ENCODE results near the gene CERS2.
A peak's percentile ranks its signal among the peaks of the same experiment; 100 is the strongest.
"Not testable (repeated sequence)": the region's sequence is repeated elsewhere in the genome, so short reads cannot be mapped to it uniquely, and the experiment has no call there.

CERS2 gene

GRCh38 chr1:150968491-150968890, 6.1 kb downstream of the CERS2 start:
- no peak for DNase-seq

DNA sequence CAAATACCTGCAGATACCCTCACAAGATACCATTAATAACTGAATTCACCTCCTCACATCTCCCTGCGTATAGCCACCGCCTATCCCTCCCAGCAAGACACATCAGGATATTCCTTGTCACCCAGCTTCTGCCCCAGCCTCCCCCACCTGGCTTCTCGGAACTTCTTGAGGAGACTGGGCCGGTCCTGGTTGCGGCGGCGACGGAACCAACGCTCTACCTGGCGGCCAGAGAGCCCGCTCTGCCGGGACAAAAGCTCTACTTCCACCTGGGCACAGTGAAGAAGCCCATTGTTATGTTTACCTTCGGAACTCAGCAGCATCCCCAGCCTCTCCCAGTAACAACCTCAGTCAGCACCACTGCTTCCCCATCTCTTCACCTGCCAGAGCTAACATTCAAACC, 6.7 kb downstream of the CERS2 start:
- DNase-seq, result no peak

GRCh38 chr1:150966011-150966410, 8.6 kb downstream of the CERS2 start:
- no peak for DNase-seq

GRCh38 chr1:150965605-150966004, 9.0 kb downstream of the CERS2 start:
- no peak for DNase-seq

DNA sequence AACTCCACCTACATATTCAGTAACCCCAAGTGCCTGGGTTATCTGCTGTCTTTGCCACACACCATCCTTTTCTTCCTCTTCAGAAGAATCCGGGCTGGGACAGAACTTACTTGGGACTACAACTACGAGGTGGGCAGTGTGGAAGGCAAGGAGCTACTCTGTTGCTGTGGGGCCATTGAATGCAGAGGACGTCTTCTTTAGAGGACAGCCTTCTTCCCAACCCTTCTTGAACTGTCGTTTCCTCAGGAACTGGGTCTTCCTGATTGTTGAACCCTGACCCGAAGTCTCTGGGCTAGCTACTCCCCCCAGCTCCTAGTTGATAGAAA, 10.5 kb downstream of the CERS2 start:
- DNase-seq, result no peak

DNA sequence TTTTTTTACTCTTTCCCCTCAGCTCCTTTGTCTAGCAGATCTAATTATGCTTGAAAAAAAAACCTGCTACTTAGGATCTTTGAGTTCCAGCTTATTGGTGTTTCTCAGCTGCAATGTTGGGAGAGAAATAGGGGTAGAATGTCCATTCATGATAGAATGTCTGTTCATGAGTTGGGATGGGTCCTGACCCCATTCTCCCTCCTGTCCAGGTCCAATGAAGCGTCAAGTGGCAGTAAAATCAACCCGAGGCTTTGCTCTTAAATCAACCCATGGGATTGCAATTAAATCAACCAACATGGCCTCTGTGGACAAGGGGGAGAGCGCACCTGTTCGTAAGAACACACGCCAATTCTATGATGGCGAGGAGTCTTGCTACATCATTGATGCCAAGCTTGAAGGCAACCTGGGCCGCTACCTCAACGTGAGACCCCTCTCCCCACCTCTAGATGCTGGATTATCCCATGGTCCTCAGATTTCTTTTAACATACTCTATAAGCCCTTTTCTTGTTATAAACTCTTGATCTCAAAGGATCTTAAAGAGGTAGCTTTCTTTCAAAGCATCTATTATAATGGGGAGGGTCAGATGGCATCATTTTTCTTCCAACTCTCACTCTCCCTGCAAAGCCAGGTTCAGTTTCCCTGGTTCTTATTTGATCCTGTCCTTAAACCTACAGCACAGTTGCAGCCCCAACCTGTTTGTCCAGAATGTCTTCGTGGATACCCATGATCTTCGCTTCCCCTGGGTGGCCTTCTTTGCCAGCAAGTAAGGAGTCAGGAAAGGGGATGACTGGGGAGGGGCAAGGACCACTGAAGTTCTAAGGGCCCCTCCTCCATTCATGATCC, 11.1 kb downstream of the CERS2 start:
- no peak for DNase-seq

DNA sequence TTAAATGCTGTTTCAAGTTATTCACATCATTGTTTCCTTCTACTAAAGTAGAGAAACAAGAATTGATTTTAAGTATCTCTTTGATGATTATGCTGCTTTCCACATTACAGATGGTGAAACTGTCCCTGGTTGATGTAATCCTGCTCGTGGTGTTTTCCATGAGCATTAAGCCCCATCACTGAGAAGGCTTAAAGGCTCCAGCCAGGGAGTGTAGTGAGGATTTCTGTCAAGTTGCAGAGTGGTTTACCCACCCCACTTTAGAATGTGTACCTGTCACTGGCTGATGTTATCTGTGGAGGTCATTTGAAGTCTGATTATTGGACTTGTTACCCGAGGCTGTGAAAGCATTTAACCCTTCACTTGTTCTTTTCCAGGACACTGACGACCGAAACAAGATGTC, 12.9 kb downstream of the CERS2 start:
- no peak for DNase-seq

- no peak for DNase-seq
These were observed 14.0 kb downstream of the CERS2 start for GRCh38 chr1:150960646-150961045.

GRCh38 chr1:150957666-150958065, 17.0 kb downstream of the CERS2 start:
- no peak for DNase-seq

DNA sequence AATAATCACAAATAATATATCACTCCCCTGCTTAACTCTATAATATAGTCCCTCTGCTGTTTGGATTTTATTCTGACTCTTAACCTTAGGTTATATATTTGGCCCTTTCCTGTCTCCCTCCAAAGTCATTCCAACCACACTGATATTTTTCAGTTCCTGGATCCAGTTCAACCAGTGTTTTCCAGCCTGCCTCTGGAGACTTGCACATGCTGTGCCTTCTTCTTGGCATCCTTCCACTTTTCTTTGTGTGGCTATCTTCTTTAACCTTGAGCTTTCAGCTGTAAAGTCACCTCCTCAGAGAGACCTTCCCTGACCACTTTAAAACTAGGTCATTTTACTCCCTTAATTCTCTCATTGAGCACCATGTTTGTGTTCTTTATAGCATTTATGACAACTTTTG, 19.4 kb downstream of the CERS2 start:
- DNase-seq, result no peak

- DNase-seq, result no peak
These were observed 19.9 kb downstream of the CERS2 start for GRCh38 chr1:150954708-150955107.

GRCh38 chr1:150944856-150945255, 29.8 kb downstream of the CERS2 start:
- DNase-seq, result no peak

GRCh38 chr1:150931773-150932172, 42.9 kb downstream of the CERS2 start:
- no peak for DNase-seq

- DNase-seq, result not testable (repeated sequence)
These were observed 45.9 kb downstream of the CERS2 start for GRCh38 chr1:150928775-150929174.

DNA sequence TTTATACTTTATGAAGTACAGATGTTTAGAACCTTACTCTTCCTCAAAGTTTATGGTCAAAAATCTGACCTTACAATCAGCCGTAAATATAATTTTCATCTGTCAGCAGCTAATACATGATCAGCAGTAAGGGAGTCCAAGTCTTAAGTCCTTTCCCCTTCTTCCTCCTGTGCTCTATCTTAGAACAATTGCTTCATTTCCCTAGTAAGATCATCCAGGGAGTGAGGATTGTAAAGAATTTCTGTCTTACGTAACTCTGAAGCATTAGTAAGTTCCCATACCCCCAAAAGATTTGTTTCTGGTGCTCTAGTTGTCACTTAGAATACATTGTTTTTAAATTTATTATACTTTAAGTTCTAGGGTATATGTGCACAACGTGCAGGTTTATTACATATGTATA, 46.3 kb downstream of the CERS2 start:
- DNase-seq, result no peak

DNA sequence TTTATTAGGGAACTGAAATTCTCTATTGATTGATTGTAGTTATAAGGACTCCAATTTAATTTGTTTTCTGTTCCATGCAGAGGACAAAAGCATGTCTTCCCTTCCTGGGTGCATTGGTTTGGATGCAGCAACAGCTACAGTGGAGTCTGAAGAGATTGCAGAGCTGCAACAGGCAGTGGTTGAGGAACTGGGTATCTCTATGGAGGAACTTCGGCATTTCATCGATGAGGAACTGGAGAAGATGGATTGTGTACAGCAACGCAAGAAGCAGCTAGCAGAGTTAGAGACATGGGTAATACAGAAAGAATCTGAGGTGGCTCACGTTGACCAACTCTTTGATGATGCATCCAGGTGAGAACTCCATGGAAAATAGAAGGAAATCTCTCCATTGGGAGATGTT, 47.0 kb downstream of the CERS2 start:
- no peak for DNase-seq

DNA sequence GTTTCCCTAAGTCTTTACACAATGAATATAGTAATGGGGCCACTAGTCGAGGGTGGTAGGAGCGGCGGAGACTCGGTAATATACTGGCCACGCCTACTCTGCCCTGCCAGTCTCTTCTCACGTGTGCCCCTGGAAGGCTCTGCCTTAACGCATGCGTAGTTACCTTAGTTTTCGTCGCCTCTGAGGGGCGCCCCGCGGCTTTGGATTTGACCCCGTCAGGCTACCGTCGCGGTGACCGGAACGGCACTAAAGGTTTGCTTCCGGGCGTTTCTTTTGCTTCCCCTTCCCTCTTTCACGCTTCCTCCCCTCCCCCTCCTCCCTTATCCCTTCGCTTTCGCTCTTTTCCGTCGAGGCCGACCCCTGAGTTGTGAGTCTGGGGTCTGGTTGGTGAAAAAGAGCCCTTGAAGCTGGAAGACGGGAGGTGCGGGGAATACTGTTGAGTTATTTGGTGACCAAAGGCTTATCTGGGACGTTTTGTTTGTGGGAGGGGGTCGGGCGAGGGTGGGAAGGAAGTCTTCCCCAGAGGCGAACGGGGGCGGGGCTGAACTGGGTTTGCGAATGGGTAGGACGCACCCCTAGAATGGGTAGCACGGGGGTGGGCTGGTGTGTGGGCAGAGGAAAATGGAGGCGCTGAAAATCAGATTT, 48.4 kb downstream of the CERS2 start, which contains the start of gene SETDB1:
Gene SETDB1 (plus strand): TSS at position 267 of the 645 bp plus-strand sequence. CDS start 1,352 bp downstream, outside the sequence.
- peak; percentile 99 for DNase-seq

DNA sequence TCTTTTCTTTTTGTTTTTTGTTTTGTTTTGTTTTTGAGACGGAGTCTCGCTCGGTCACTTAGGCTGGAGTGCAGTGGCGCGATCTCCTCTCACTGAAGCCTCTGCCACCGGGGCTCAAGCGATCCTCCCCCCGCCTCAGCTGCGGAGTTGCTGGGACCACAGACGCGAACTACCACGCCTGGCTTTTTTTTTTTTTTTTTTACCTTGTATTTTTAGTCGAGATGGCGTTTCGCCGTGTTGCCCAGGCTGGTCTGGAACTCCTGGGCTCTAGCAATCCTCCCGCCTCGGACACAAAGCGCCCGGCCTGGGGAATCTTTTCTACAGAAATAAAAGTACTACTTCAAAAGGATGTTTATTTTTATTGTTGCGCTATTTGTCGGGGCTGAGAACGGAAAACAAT, 49.6 kb downstream of the CERS2 start:
- DNase-seq, result no peak

GRCh38 chr1:150922519-150922975, 52.1 kb downstream of the CERS2 start:
- peak; percentile 84 for DNase-seq

DNA sequence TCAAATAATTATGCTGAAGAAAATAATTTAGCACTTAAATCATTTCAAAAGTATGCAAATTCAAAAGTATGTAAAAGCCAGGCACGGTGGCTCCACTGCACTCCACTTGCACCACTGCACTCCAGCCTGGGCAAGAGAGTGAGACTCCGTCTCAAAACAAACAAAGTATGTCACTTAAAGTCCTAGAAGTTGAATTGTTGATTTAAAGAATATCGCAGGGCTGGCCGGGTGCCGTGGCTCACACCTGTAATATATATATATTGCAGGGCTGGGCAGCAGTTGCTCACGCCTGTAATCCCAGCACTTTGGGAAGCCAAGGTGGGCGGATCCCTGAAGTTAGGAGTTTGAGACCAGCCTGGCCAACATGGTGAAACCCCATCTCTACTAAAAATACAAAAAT, 57.2 kb downstream of the CERS2 start:
- DNase-seq, result no peak
